ENCODE measurements around the gene ALDH4A1.
A peak's percentile ranks its signal among the peaks of the same experiment; 100 is the strongest.

The ALDH4A1 gene

DNA sequence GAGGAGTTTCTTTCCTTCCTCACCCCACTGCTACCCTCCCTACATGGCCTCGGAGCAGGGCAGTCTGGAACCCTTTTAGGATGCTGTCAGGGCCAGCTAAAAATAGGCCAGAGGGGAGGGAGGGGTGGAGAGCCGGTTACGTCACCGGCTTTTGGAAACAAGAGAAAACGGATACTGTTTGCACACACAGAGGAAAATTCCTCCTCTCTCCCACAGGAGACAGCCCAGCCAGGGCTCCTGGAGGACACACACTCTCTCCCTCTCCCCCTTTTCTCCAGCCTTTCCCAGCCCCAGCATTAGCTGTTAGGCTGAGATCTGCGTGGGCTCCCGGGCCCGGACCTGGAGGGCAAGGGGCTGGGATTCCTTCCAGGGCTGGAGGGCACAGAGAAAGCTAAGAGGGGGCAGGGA lies 20.0 kb upstream of the ALDH4A1 start:
- DNase-seq, result peak; percentile 26

GRCh38 chr1:18921516-18922251 lies 19.3 kb upstream of the ALDH4A1 start:
- DNase-seq, result no peak

- DNase-seq, result no peak
Measured at GRCh38 chr1:18920931-18921330, 18.6 kb upstream of the ALDH4A1 start.

- DNase-seq, result no peak
Measured at GRCh38 chr1:18919956-18920355, 17.6 kb upstream of the ALDH4A1 start.

DNA sequence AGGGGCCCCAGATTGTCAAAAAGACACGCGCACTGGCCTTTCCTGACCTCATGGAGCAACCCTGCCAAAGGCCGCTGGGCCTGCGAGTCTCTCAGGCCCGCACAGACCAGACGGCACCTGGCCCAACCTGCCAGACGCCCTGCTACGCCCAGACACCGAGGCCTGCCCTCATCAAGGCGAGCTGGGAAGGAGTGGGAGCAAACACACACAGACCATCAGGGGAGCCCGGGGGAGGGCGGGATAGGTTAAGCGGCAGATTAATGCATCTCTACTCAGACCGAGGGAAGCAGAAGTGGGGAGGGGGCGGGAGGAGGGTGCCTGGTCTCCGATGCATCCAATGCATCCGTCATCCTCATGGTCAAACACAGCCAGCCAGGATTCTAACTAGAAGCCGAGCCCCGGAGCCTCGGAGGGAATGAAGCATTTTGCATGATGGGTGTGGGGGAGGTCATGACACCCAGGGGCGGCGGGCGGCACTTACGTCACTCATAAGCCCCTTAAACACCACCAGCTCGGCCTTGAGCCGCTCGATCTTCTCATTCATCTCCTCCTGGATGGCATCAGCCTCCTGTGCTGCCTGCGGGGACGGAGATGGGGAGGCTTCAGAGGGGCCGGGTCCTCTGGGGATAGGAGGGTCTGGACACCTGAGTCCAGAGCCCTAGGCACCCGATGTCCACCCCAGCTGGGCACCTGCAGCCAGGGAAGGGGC lies 17.0 kb upstream of the ALDH4A1 start:
- no peak for DNase-seq

DNA sequence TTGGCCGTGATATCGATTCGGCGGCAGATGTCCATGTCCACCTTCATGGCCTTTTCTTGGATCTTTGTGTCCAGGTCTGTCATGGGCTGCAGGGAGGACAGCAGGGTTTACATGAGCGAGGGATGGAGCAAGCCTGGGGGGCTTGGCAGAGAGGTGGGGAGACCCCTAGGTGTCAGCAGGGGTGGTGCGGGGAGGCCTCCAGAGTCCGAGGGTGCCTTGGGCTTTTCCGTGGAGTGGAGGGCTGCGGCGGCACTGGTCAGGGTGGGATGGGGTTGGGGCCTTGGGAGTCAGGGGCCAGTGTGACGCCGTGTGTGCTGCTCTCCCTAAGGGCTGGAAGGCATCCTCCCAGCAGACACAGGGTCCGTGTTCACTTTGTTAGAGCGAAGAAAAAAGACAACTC lies 16.1 kb upstream of the ALDH4A1 start:
- DNase-seq, result no peak

- no peak for DNase-seq
Measured at GRCh38 chr1:18917071-18917799, 14.9 kb upstream of the ALDH4A1 start.

DNA sequence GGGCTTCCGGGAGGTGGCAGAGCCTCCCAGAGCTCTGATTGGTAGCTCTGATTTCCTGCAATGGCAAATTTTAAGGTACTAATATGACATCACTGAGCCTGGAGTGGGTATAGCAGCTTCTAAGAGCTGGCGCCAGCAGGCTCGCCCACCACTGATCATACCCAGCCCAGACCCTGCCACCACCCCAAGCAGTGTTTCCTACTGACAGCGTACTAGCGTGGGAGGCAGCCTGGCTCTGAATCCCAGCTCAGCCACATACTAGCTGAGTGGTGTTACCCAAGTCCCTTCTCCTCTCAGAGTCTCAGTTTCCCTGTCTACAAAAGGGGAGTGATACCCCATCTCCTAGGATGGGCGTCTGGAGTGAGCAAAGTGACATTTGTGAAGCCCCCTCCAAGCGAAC lies 13.0 kb upstream of the ALDH4A1 start:
- DNase-seq, result no peak

DNA sequence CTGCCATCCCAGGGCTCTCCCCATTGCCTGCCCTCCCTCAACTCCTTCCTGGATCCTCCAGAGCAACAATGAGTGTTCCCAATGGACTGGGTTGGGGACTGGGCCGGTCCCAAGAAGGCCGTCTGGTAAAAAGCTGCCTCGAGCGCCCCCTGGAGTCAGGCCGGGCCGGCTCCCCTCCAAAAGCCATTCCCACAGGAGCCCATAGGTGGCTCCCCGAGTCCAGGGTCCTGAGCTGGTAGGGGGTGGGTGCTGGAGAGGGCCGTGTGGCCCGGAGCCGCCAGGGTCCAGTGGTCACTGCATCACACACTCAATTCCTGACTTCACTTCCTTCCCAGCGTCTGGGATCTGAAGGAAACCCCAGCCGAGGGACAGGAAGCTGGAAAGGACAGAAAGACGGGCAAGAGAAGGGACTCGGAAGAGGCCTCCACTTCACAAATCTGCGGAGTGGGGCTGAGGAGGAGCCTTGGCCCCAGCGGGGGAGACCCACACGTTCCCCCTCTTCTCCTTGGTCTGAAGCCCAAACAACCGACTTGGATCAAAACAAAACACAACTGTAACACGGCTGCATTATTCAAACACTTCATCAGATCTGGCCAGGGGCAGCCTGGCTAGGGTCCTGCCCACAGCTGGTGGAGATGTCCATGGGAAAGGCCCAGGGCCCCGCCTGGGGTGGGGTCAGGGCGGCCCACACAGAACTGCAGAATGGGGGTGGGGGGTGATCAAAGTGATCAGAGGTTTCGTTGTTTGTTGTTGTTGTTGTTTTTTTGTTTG lies 10.9 kb upstream of the ALDH4A1 start:
- DNase-seq, result peak; percentile 63

DNA sequence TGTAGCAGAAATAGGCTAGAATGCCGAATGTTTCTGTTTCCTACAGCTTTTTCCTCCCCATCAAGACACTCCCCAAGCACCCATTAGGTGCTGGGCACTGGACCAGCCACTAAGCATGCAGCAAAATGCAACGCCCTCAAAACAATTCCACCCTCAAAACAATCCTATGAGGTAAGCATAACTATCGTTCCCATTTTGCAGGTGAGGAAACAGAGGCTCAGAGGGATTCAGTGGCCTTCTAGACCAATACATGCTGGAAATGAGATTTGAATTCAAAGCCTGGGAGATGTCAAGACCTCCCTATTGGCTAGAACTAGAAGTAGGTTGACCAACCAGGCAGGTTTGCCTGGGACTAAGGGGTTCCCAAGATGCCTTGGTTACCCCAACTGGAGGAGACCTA lies 10.2 kb upstream of the ALDH4A1 start:
- no peak for DNase-seq

DNA sequence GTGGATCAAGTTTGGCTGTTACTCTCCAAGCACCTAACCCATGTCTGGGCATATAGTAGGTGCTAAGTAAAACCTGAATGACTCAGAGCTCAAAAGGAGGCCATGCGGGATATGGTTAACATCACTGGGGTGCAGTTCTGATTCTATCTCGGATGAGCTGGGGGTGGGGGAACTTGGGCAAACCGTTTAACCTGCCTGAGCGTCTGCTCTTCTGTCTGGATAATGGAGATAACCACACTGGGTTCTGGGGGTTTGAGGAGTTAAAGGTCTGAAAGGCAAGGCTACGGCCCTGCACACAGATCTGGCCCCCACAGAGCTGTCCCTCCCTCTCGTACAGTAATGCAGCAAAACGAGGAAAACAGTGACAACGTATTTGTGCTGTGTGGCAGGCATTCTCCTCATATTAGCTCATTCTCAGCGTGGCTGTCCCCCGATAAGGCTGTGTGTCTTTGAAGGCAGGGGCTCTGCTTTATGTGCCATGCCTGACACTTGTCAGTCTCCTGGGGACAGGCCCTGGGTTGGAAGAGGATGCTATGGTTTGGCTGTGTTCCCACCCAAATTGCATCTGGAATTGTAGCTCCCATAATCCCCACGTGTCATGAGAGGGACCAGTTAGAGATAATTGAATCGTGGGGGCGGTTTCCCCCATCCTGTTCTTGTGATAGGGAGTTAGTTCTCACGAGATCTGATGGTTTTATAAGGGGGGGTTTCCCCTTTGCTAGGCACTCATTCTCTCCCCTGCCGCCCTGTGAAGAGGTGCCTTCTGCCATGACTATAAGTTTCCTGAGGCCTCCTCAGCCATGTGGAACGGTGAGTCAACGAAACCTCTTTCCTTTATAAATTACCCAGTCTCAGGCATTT lies 6.8 kb upstream of the ALDH4A1 start:
- DNase-seq, result no peak

GRCh38 chr1:18907917-18908845 lies 5.8 kb upstream of the ALDH4A1 start:
- no peak for DNase-seq

GRCh38 chr1:18907021-18907916 lies 4.9 kb upstream of the ALDH4A1 start:
- peak; percentile 54 for DNase-seq

- no peak for DNase-seq
Measured at GRCh38 chr1:18903291-18903756, 969 bp upstream of the ALDH4A1 start.

GRCh38 chr1:18901952-18902522 lies 318 bp downstream of the ALDH4A1 start:
- no peak for DNase-seq

DNA sequence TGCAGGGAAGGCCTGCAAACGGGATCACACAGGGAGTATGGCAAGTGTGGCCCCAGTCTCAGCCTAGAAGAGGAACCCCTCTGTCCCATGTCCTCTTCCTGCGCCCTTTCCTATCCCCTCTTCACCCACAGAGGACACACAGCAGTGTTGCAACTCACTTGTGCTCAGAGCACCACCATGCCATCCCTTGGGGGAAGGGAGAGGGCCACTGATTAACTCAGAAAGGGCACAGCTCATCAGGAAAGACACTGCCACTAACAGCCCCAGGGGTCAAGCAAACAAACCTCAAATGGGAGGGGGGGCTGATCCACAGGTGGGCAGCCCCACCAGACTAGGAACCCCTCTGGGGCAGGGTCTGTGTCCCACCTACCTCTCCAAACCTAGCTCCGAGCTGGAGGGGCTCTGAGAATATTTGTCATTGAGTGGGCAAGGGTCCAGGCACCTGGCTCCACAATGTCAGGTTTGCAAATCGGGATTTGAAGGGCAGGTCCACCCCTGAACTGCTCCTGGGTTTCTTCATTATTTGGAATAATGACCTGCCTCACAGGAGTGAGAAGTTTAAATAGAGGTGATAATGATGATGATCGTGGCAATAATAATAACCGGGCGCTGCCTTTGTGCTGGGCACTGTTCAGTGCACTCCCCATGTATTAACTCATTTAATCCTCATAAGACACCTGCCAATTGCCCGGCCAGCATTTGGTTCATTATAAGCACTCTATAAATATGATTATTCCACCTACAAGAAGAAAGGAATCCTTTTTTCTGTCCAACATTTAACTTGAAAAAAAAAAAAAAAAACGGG lies 1.0 kb downstream of the ALDH4A1 start:
- no peak for DNase-seq

DNA sequence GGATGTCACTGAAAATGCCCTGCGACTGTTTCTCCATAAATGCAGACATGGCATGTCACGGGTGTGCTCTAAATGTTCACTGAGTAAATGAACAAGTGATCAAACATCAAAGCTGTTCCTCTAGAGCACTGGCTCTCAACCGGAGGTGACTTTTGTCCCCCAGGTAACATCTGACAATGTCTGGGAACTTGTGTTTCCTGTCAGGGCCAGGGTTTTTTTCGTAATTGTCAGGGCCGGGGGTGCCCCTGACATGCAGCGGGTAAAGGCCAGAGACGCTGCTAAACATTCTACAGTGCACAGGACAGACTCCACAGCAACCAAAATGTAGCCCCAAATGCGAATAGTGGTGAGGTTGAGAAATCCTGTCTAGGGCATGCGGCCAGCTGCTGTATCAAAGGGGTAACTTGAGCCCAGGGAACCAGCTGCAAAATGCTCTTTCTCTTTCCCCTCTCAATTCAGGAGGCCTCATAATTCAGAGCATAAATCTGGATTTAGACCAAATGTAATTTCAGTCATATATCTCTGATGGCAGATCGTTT lies 2.0 kb downstream of the ALDH4A1 start:
- DNase-seq, result no peak

Measured in T1000 (cell line).